Fibroblast of mammary gland (primary cell): ENCODE results near the gene MXD3.
A peak's percentile ranks its signal among the peaks of the same experiment; 100 is the strongest.

Source experiments
- DNase-seq: peaks from one replicate; pipeline ENCODE4 v3.0.0-alpha.2; 2010; ENCODE audit warnings: low read depth
- H3K4me3 ChIP-seq: 2 replicates; pipeline ENCODE4 v1.5.1; 2011; ENCODE audit warnings: low read depth, mild to moderate bottlenecking, low read length, moderate library complexity; ENCODE audit not compliant: control insufficient read depth
- TF ChIP-seq, protein P1 (sequence below): conservative IDR thresholded peaks from 2 replicates; pipeline ENCODE4 v1.5.1; 2011; ENCODE audit warnings: low read depth, low read length, inconsistent platforms; ENCODE audit not compliant: control insufficient read depth, insufficient read depth

MXD3 gene

DNA sequence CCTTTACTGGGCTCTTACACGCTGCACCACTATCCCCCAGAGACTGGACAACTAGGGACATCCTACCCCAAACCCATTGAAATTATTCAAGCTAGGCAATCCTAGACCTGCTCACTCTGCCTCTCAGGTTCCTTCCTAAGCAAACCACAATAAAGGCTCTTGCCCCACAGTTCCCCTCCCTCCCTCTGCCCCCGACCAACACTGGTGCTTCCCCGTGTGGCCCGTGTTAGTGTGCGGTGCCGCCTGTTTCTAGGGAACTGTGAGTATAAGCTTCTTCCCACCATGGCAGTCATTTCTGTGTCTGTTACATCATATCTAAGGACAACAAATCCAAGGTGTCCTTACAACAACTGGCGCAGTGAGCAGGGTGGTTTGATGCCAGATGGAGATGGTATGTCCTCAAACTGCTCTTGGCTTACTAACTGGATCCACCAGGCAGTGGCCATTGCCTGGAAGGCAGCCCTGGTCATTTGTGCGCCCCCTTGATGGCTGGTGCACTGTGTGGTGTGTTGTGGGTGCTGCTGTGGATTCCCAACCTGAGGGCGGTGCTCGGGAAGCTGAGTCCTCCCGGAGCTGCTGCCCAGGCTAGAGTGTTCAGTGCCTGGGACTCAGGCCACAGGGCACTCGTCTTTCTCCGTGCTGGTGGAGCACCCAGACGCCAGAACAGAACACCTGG, 8.4 kb upstream of the MXD3 start:
- no peak overlapping the region for H3K4me3 ChIP-seq
- no peak for DNase-seq
- TF ChIP-seq, protein P1, sequence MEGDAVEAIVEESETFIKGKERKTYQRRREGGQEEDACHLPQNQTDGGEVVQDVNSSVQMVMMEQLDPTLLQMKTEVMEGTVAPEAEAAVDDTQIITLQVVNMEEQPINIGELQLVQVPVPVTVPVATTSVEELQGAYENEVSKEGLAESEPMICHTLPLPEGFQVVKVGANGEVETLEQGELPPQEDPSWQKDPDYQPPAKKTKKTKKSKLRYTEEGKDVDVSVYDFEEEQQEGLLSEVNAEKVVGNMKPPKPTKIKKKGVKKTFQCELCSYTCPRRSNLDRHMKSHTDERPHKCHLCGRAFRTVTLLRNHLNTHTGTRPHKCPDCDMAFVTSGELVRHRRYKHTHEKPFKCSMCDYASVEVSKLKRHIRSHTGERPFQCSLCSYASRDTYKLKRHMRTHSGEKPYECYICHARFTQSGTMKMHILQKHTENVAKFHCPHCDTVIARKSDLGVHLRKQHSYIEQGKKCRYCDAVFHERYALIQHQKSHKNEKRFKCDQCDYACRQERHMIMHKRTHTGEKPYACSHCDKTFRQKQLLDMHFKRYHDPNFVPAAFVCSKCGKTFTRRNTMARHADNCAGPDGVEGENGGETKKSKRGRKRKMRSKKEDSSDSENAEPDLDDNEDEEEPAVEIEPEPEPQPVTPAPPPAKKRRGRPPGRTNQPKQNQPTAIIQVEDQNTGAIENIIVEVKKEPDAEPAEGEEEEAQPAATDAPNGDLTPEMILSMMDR, result no peak

- peak; percentile 80 for DNase-seq
- no peak overlapping the region for H3K4me3 ChIP-seq
- TF ChIP-seq, protein P1, result peak; percentile 95
These were observed 6.3 kb upstream of the MXD3 start for GRCh38 chr5:177317959-177318377.

DNA sequence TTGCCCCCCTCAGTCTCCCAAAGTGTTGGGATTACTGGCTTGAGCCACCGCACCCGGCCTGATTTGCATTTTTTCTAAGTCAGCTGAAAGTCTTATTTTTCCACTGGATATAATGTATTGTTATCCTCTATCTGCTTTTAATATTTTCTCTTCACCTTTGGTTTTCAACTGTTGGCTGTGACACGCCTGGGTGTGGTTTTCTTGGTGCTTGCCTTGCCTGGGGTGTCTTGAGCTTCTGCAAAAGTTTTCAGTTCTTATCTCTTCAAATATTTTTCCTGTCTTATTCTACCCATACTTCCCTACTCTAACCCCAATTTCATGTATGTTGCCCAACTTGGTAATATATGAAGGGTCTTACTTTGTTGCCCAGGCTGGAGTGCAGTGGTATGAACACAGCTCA, 4.3 kb upstream of the MXD3 start:
- TF ChIP-seq, protein P1, result no peak
- no peak for DNase-seq
- no peak overlapping the region for H3K4me3 ChIP-seq

DNA sequence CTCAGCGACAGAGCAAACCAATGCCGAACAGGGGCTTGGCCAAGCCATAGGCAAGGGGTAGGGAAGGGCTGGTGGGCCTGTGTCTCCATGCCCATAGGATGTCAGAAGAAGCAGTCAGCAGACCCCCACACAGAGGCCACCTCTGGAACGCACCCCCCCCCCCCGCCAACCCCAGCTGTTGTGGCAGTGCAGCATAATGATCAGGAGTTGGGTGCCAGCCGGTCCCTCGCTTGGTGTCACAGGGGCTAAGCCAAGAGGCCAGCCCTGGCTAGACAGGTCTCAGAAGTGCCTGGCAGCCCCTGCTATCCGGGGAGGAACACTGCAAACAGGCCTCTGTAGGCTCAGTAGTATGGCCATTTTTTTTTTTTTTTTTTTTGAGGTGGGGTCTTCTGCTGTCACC, 3.7 kb upstream of the MXD3 start:
- TF ChIP-seq, protein P1, result no peak
- no peak overlapping the region for H3K4me3 ChIP-seq
- DNase-seq, result no peak

GRCh38 chr5:177314376-177315342, 3.0 kb upstream of the MXD3 start:
- no peak for DNase-seq
- TF ChIP-seq, protein P1, result no peak
- H3K4me3 ChIP-seq, result no peak overlapping the region

DNA sequence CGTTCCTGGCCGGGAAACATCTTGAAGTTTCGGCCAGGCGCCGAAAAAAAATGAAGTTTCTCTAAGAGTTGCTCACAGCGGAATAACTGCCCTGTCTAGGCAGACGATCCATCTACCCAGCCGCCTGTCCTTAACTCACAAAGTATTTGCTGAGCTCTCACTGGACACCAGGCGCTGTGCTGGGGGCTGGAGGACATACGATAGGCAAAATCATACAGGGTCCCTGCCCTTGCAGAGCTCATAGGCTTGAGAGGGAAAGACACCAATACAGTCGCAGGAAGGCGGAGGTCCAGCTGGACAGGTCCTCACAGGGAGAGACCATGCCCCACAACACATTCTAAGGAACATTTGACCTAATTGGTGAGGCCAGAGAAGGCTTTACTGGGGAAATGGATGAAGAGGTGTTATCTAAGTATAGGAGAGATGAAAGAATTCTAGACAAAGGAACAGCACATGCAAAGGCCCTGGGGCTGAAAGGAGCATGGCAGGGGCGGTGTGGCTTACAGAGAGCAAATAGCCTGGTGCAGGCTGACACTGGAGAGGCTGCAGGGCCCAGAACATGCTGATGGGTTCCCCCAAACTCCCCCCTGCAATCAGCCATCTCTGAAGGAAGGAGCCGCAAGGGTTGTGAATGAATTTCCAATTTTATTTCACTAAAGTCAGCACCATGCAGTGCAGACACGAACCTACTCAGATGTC, 2.0 kb upstream of the MXD3 start:
- TF ChIP-seq, protein P1, result no peak
- no peak for DNase-seq
- no peak overlapping the region for H3K4me3 ChIP-seq
